Transverse colon (tissue), 4 donors: ENCODE data around the gene ADGRB2. TPM values are rescaled to one million over a fixed set of nuclear protein-coding genes. Genes with fewer than 3 reads are reported as not detected.

Source experiments
- DNase-seq: peaks from one replicate; pipeline ENCODE4 v3.0.0-alpha.2; 2019
- H3K27ac ChIP-seq, 4 donors: fragments of 200-600 bp; sonication (generic); 2 replicates each; pipeline ENCODE4 v1.5.1; 2016 to 2018; ENCODE audit warnings: inconsistent platforms in 4 of 4
- H3K27me3 ChIP-seq: fragments of 200-600 bp; sonication (generic); 2 replicates; pipeline ENCODE4 v1.5.1; 2017; ENCODE audit warnings: inconsistent platforms
- H3K36me3 ChIP-seq, 4 donors: fragments of 200-600 bp; sonication (generic); 2 replicates each; pipeline ENCODE4 v1.5.1; 2017 to 2019; ENCODE audit warnings: inconsistent platforms in 4 of 4
- H3K4me1 ChIP-seq, 4 donors: fragments of 200-600 bp; sonication (generic); 2 replicates each; pipeline ENCODE4 v1.5.1; 2017 to 2020; ENCODE audit warnings: inconsistent platforms in 4 of 4
- H3K4me3 ChIP-seq, 4 donors: fragments of 200-600 bp; sonication (generic); 1 replicate in 1 of 4; 2 replicates in 3 of 4; pipeline versions ENCODE4 v1.5.1 to v1.6.1; 2017 to 2019; ENCODE audit warnings: inconsistent platforms in 4 of 4
- H3K9me3 ChIP-seq, 2 donors: fragments of 200-600 bp; sonication (generic); 2 replicates each; pipeline ENCODE4 v1.5.1; 2017 to 2019; ENCODE audit warnings: inconsistent platforms in 2 of 2
- EP300 ChIP-seq: sonication (generic); formaldehyde crosslinking; IDR thresholded peaks from one replicate; pipeline ENCODE4 v1.6.1; 2017; ENCODE audit warnings: antibody characterized with exemption, low read depth
- POLR2A ChIP-seq: fragments of 450-650 bp; IDR thresholded peaks from one replicate; pipeline ENCODE4 v1.6.1; 2016; ENCODE audit warnings: antibody characterized with exemption, mild to moderate bottlenecking, moderate library complexity
- POLR2AphosphoS5 ChIP-seq, 3 donors: sonication (generic); formaldehyde crosslinking; IDR thresholded peaks; one replicate each; pipeline ENCODE4 v1.6.1; 2016; ENCODE audit warnings: antibody characterized with exemption in 3 of 3
- WGBS, 2 donors: methylation state at CpG; one replicate each; pipeline ENCODE4 v1.1.5; 2018; ENCODE audit warnings: low coverage in 1 of 2; 5-methylcytosine and 5-hydroxymethylcytosine counted together
- in situ Hi-C, 4 donors: fragments of 200-750 bp; cut with MboI; loops; one replicate each; pipeline versions ENCODE4 v1.15.0 to v1.15.1; 2017; ENCODE audit warnings: low sequenced_read_pairs in 3 of 4, low pct_ligation_motif_present in 1 of 4, low pct_unique_long_range_greater_than_20kb in 1 of 4
- intact Hi-C: fragments of 100-400 bp; cut with DNase I; formaldehyde crosslinking; loops from one replicate; pipeline ENCODE4 v1.15.1; 2023; ENCODE audit warnings: low total_unique reads
- total RNA-seq, 4 donors: library from RNA; depleted of rRNA; stranded (reverse); fragments of >200 nt; gene quantifications; one replicate each; pipeline ENCODE4 v1.1.0, GENCODE V29; 2016
- TF ChIP-seq, protein P1 (sequence below), 5 experiments: fragments of 200-600 bp in 3 of 5; fragments of 450-650 bp in 2 of 5; sonication (generic) in 3 of 5; IDR thresholded peaks; 1 replicate in 2 of 5; 2 replicates in 3 of 5; pipeline ENCODE4 v1.5.1; 2016 to 2017; ENCODE audit warnings: antibody characterized with exemption in 5 of 5, inconsistent platforms in 3 of 5, mild to moderate bottlenecking in 2 of 5, moderate library complexity in 1 of 5

The ADGRB2 gene
- total RNA-seq, 4 donors from 2014 or later, result 0.55 to 4.2 (median 1.1) TPM; not detected in 1

GRCh38 chr1:31765516-31765915 lies 1.4 kb upstream of the ADGRB2 start:
- in situ Hi-C loops (no loop called here), intact Hi-C loops (no loop called here)
- Histone ChIP-seq H3K4me1 (peaks cover 12 to 40% (median 28%) of the 10 kb centered on the region in 4 donors), H3K27me3 (peaks cover 74% of the 10 kb centered on the region), H3K4me3 (no peak overlapping the region), H3K27ac (no peak overlapping the region), H3K36me3 (no peaks in the 10 kb centered on the region), H3K9me3 (no peaks in the 10 kb centered on the region)
- no peak for DNase-seq
- 82% methylated on average over 6 of the region's 6 CpGs; no CpG with 5 or more reads in 1 of the 2 donors for WGBS, 2 donors
- TF ChIP-seq POLR2A, result no peak
- no peak for TF ChIP-seq POLR2AphosphoS5 (IDR thresholded peaks at IDR 0.05)
- TF ChIP-seq, protein P1, sequence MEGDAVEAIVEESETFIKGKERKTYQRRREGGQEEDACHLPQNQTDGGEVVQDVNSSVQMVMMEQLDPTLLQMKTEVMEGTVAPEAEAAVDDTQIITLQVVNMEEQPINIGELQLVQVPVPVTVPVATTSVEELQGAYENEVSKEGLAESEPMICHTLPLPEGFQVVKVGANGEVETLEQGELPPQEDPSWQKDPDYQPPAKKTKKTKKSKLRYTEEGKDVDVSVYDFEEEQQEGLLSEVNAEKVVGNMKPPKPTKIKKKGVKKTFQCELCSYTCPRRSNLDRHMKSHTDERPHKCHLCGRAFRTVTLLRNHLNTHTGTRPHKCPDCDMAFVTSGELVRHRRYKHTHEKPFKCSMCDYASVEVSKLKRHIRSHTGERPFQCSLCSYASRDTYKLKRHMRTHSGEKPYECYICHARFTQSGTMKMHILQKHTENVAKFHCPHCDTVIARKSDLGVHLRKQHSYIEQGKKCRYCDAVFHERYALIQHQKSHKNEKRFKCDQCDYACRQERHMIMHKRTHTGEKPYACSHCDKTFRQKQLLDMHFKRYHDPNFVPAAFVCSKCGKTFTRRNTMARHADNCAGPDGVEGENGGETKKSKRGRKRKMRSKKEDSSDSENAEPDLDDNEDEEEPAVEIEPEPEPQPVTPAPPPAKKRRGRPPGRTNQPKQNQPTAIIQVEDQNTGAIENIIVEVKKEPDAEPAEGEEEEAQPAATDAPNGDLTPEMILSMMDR (IDR thresholded peaks at IDR 0.05), result no peak
- TF ChIP-seq EP300, result no peak

DNA sequence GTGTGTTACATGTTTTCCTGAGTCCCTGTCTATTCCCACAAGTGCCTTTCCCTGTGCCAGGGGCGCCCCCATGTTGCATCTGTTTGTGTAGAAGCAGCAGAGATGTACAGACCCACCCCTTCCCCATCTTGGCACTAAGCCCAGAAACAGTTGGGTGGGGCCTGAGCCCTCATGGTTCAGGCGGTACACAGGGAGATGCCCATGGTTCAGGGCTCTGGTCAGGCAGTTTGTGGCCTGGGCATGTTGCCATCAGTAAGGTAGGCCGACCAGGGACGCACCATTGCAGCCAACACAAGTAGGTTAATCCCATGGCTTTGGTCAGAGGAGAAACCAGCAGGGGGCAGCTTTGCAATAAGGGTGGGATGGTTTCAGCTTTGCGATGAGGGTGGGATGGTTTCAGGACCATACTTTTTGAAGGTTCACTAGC lies 914 bp upstream of the ADGRB2 start:
- Histone ChIP-seq H3K4me3 (no peak overlapping the region), H3K36me3 (no peaks in the 10 kb centered on the region), H3K4me1 (peaks cover 12 to 43% (median 32%) of the 10 kb centered on the region in 4 donors), H3K9me3 (no peaks in the 10 kb centered on the region), H3K27ac (no peak overlapping the region), H3K27me3 (peaks cover 76% of the 10 kb centered on the region)
- no peak for DNase-seq
- intact Hi-C loops (no loop called here), in situ Hi-C loops (no loop called here)
- TF ChIP-seq POLR2A, result no peak
- TF ChIP-seq POLR2AphosphoS5 (IDR thresholded peaks at IDR 0.05), result no peak
- TF ChIP-seq, protein P1 (IDR thresholded peaks at IDR 0.05), result no peak
- no peak for TF ChIP-seq EP300
- WGBS, 2 donors, result 40 to 47% methylated on average over 1 to 5 of the region's 5 CpGs

DNA sequence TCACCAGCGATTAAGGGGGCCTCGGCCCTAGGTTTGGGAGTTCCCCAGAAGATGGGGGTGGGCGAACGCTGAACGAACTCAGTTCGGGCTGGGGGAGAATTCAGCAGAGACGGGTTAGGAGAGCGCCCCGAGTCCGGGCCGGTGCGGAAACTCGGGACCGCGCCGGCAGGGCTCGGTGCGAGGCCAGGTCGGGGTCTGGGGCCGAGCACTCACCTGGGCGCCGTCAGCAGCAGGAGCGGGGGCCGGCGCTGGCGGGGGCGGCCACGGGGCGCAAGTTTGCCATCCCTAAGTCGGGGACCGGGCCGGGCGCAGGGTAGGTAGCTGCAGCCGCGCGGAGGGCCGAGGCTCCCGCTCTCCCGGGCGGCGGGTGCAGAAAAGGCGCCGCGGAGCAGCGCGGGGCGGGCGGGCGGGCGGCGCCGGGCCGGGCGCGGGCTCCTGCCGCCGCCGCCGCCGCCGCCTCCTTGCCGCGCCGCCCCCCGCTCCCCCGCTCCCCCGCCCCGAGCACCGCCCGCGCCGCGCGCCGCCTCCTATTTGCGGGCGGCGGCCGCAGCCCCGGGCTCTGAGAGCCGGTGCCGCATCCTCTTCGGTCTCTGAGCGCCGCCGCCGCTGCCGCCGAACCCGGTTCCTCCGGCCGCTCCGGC lies 349 bp downstream of the ADGRB2 start:
- DNase-seq, result no peak
- Histone ChIP-seq H3K4me1 (peaks cover 12 to 43% (median 31%) of the 10 kb centered on the region in 4 donors), H3K9me3 (no peaks in the 10 kb centered on the region), H3K4me3 (peak overlapping the region; percentile 32 to 61 (median 54)), H3K27ac (no peak overlapping the region), H3K36me3 (no peaks in the 10 kb centered on the region), H3K27me3 (peaks cover 77% of the 10 kb centered on the region)
- in situ Hi-C loops (no loop called here), intact Hi-C loops (no loop called here)
- TF ChIP-seq, protein P1 (IDR thresholded peaks at IDR 0.05), result no peak
- TF ChIP-seq POLR2AphosphoS5 (IDR thresholded peaks at IDR 0.05) (no peak), EP300 (no peak), POLR2A (no peak)
- WGBS, 2 donors, result 0% methylated on average over 37 of the region's 93 CpGs; no CpG with 5 or more reads in 1 of the 2 donors

GRCh38 chr1:31762726-31763670 lies 1.1 kb downstream of the ADGRB2 start:
- H3K36me3 ChIP-seq, result no peaks in the 10 kb centered on the region
- H3K27ac ChIP-seq, result no peak overlapping the region
- peaks cover 12 to 43% (median 31%) of the 10 kb centered on the region in 4 donors for H3K4me1 ChIP-seq
- TF ChIP-seq POLR2A, result no peak
- TF ChIP-seq, protein P1 (IDR thresholded peaks at IDR 0.05), result peak in 4 of 5 experiments; percentile 40 to 66 (median 46)
- TF ChIP-seq POLR2AphosphoS5 (IDR thresholded peaks at IDR 0.05), result no peak
- WGBS, 2 donors, result 0 to 2% methylated on average over 1 to 43 of the region's 60 CpGs
- peak overlapping the region; percentile 32 to 61 (median 54) for H3K4me3 ChIP-seq
- in situ Hi-C loops, result no loop called here
- intact Hi-C loops, result no loop called here
- peak; percentile 71 for DNase-seq
- H3K27me3 ChIP-seq, result peaks cover 76% of the 10 kb centered on the region
- no peaks in the 10 kb centered on the region for H3K9me3 ChIP-seq
